A549 treated with ZK216348 at 1 μM for 4 hours (cell line): ENCODE data around the gene SLC47A1. TPM values are rescaled to one million over a fixed set of nuclear protein-coding genes. Genes with fewer than 3 reads are reported as not detected.

Experiments used
- total RNA-seq: library from RNA; stranded (reverse); fragments of 200-300 nt; extraction: Qiagen RNA extraction; gene quantifications from 5 replicates; pipeline ENCODE4 v1.2.3, GENCODE V29; 2022; ENCODE audit warnings: low read depth

The SLC47A1 gene, protein sequence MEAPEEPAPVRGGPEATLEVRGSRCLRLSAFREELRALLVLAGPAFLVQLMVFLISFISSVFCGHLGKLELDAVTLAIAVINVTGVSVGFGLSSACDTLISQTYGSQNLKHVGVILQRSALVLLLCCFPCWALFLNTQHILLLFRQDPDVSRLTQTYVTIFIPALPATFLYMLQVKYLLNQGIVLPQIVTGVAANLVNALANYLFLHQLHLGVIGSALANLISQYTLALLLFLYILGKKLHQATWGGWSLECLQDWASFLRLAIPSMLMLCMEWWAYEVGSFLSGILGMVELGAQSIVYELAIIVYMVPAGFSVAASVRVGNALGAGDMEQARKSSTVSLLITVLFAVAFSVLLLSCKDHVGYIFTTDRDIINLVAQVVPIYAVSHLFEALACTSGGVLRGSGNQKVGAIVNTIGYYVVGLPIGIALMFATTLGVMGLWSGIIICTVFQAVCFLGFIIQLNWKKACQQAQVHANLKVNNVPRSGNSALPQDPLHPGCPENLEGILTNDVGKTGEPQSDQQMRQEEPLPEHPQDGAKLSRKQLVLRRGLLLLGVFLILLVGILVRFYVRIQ
- 21.0 to 24.5 TPM (median 22.7 TPM) in 5 replicates for total RNA-seq

DNA sequence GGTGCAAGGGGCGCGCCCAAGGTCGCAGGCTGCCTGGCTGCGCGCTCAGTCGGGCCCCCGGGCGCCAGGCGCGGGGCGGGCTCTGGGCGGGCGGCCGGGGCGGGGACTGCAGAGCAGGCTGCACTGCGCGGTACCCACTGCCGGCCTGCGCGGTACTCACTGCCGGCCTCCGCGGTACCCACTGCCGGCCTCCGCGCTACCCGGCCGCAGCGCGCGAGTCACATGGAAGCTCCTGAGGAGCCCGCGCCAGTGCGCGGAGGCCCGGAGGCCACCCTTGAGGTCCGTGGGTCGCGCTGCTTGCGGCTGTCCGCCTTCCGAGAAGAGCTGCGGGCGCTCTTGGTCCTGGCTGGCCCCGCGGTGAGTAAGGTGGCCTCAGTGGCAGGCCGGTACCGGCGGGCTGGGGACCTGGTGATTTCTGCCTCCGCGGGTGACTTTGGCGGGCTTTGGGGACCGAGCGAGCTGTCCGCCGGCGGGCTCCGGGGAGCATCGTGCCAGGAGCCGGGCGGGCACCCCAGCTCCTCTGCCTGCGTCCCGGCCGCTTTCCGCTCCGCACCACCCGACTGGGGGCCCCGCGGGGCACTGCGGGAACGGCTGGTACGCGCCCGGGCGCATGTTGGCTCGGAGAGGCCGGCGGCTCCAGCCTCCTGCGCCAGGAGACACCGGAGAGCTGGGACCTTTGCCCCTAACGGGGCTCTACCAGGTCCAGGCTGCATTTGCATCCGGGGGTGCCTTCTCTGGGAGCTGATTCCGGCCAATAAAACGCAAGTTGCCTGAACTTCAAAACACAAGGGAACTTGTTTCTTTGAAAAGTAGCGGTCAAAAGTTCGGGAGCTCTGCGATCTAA, at the start of gene SLC47A1:
Gene SLC47A1 (plus strand): TSS at position 137 of the 844 bp plus-strand sequence. CDS start 86 bp downstream, at position 223.

Other genes with a start within 250 kb of the SLC47A1 start
- 35.4 to 45.6 TPM (median 42.6 TPM) in 5 replicates for gene B9D1, start 171.1 kb upstream of the SLC47A1 start, total RNA-seq
- 16.7 to 27.3 TPM (median 23.6 TPM) in 5 replicates for gene MAPK7, start 155.4 kb upstream of the SLC47A1 start, total RNA-seq
- not detected in 5 replicates for gene MFAP4, start 146.7 kb upstream of the SLC47A1 start, total RNA-seq
- 0.32 to 0.98 TPM (median 0.51 TPM) in 5 replicates for gene RNF112, start 122.6 kb upstream of the SLC47A1 start, total RNA-seq
- gene ALDH3A2, start 114.9 kb downstream of the SLC47A1 start, total RNA-seq = 150 to 182 TPM (median 169 TPM) in 5 replicates
- gene SLC47A2, start 182.7 kb downstream of the SLC47A1 start, total RNA-seq = 0.09 to 0.16 TPM (median 0.14 TPM) in 4 of 5 replicates, not detected in the other
- 787 to 1,153 TPM (median 809 TPM) in 5 replicates for gene ALDH3A1, start 214.4 kb downstream of the SLC47A1 start, total RNA-seq